Adrenal gland (tissue), 12 donors: Measurements from ENCODE around the gene BEND7. TPM values are rescaled to one million over a fixed set of nuclear protein-coding genes. Genes with fewer than 3 reads are reported as not detected.

Source experiments
- DNase-seq, 7 donors: peaks; one replicate each; pipeline ENCODE4 v3.0.0-alpha.2; 2019 to 2020
- H3K27ac ChIP-seq, 5 donors: fragments of 200-600 bp; sonication (generic) in 4 of 5; 1 replicate in 3 of 5; 2 replicates in 2 of 5; pipeline versions ENCODE4 v1.5.1 to v1.8.0; 2016 to 2020; ENCODE audit warnings: mild to moderate bottlenecking in 1 of 5
- H3K27me3 ChIP-seq: fragments of 200-600 bp; 2 replicates; pipeline ENCODE4 v1.8.0; 2021
- H3K36me3 ChIP-seq, 2 donors: fragments of 200-600 bp; replicated peaks in 1 of 2; 1 replicate in 1 of 2; 2 replicates in 1 of 2; pipeline versions ENCODE4 v1.5.1 to v1.8.0; 2018 to 2022
- H3K4me1 ChIP-seq, 2 donors: fragments of 200-600 bp; replicated peaks in 1 of 2; 1 replicate in 1 of 2; 2 replicates in 1 of 2; pipeline versions ENCODE4 v1.5.1 to v1.8.0; 2018 to 2021
- H3K4me3 ChIP-seq, 4 donors: fragments of 200-600 bp; sonication (generic) in 3 of 4; one replicate each; pipeline ENCODE4 v1.5.1; 2016 to 2018
- H3K9me3 ChIP-seq, 3 donors: fragments of 200-600 bp; sonication (generic) in 1 of 3; replicated peaks in 1 of 3; 1 replicate in 2 of 3; 2 replicates in 1 of 3; pipeline versions ENCODE4 v1.5.1 to v1.8.0; 2016 to 2021
- POLR2A ChIP-seq, 2 donors: fragments of 450-650 bp; IDR thresholded peaks; one replicate each; pipeline ENCODE4 v1.6.1; 2017; ENCODE audit warnings: antibody characterized with exemption in 2 of 2, mild to moderate bottlenecking in 2 of 2, moderate library complexity in 1 of 2
- WGBS, 4 donors: extraction: QIAGEN DNeasy Blood & Tissue Kit in 2 of 4; methylation state at CpG; one replicate each; pipeline versions ENCODE4 v1.1.5 to v1.1.7; 2013 to 2017; 5-methylcytosine and 5-hydroxymethylcytosine counted together
- intact Hi-C, 2 donors: fragments of 100-400 bp; cut with DNase I; formaldehyde crosslinking; loops; one replicate each; pipeline versions ENCODE4 v1.14.1 to v1.15.0; 2022 to 2023
- polyA plus RNA-seq, 3 donors: library from polyadenylated mRNA; stranded (reverse); fragments of 200-250 nt in 2 of 3; fragments of 350-450 nt in 1 of 3; fragmentation: Illumina TruSeq in 1 of 3; extraction: RNeasy Lipid Tissue Mini Kit (QIAGEN cat#74804) in 1 of 3; gene quantifications; one replicate each; pipeline ENCODE4 v1.2.3, GENCODE V29; 2013 to 2014
- total RNA-seq, 9 donors: library from RNA; depleted of rRNA in 4 of 9; stranded (reverse); fragments of >200 nt in 4 of 9; fragments of 120-200 nt in 1 of 9; fragmentation: NEBNext Ultra II Directional in 1 of 9; extraction: Animal tissue kit (Norgen Biotek cat#: 25700) in 1 of 9; gene quantifications; one replicate each; pipeline versions ENCODE4 v1.1.0 to v1.2.4, GENCODE V29; 2013 to 2023
- TF ChIP-seq, protein P1 (sequence below), 6 experiments: fragments of 450-650 bp in 4 of 6; fragments of 200-600 bp in 2 of 6; sonication (generic) in 1 of 6; IDR thresholded peaks; 1 replicate in 5 of 6; 2 replicates in 1 of 6; pipeline versions ENCODE4 v1.5.1 to v1.8.0; 2016 to 2021; ENCODE audit warnings: antibody characterized with exemption in 6 of 6, mild to moderate bottlenecking in 2 of 6, moderate library complexity in 1 of 6
- donor health status: healthy with polysubstance abuse.
- donor health status: Bipolar disorder and iron deficiency.
- donor health status: DM: yes; HTN: yes; CAD: no.
- donor health status: DM: no; HTN: no; CAD: no.
- donor health status: DM: no; HTN: no; CAD: no.
- donor health status: DM: yes; HTN: yes; CAD: no.

Gene BEND7
- total and polyA plus RNA-seq, 12 donors: 5.3 to 21.5 (median 13.7) TPM

DNA sequence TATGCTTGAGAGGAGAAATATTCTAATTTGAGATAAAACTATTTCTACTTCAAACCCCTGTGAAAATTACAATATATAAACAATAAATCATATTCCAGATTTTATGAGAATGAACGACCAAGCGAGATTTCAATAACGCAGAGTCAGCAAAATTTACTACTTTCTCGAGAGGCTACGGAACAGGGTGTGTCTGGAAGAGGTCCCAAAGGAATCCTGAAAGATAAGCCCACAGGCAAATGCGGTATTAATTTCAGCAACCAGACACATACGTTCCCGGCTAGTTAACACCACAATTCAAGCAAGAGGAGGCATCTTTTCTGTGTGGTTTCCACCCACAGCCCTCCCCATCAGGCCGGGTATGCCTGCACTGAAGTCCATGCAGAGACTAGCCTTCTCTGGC, 26.4 kb downstream of the BEND7 start:
- 78 to 85% (median 82%) methylated on average over 9 of the region's 9 CpGs for WGBS, 4 donors
- intact Hi-C loops: no loop called here
- Histone ChIP-seq H3K27ac (no peak overlapping the region), H3K4me3 (no peak overlapping the region), H3K9me3 (no peaks in the 10 kb centered on the region), H3K36me3 (no peaks in the 10 kb centered on the region), H3K4me1 (no peaks in the 10 kb centered on the region), H3K27me3 (no peaks in the 10 kb centered on the region)
- no peak for DNase-seq
- TF ChIP-seq, protein P1, sequence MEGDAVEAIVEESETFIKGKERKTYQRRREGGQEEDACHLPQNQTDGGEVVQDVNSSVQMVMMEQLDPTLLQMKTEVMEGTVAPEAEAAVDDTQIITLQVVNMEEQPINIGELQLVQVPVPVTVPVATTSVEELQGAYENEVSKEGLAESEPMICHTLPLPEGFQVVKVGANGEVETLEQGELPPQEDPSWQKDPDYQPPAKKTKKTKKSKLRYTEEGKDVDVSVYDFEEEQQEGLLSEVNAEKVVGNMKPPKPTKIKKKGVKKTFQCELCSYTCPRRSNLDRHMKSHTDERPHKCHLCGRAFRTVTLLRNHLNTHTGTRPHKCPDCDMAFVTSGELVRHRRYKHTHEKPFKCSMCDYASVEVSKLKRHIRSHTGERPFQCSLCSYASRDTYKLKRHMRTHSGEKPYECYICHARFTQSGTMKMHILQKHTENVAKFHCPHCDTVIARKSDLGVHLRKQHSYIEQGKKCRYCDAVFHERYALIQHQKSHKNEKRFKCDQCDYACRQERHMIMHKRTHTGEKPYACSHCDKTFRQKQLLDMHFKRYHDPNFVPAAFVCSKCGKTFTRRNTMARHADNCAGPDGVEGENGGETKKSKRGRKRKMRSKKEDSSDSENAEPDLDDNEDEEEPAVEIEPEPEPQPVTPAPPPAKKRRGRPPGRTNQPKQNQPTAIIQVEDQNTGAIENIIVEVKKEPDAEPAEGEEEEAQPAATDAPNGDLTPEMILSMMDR (IDR thresholded peaks at IDR 0.05): no peak
- TF ChIP-seq POLR2A (IDR thresholded peaks at IDR 0.05): no peak

DNA sequence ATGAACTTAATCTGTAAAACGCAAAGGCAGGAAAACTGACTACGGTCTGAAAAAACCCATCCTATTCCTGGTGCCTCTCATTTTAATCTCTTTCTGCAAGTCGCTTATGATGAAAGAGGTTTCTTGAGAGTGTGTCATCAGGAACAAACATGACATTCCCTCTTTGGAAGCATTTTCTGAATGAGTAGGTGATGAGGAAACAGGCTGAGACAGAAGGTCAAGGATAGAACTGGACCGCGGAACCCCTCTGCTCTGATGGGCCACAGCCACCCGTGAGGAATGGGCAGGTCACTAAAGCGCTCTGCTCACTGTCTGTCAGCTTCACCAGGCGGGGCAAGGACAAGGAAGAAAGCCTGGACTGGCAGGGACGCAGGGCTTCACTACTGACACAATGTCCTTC, 28.6 kb downstream of the BEND7 start:
- intact Hi-C loops: no loop called here
- H3K4me1 ChIP-seq: no peaks in the 10 kb centered on the region
- H3K27ac ChIP-seq: no peak overlapping the region
- whole genome bisulfite sequencing, 4 donors: 75 to 83% (median 79%) methylated on average over 9 of the region's 9 CpGs
- peak in 2 of 7 donors; percentile 6 to 14 for DNase-seq
- H3K36me3 ChIP-seq: no peaks in the 10 kb centered on the region
- no peak overlapping the region for H3K4me3 ChIP-seq
- no peaks in the 10 kb centered on the region for H3K9me3 ChIP-seq
- no peaks in the 10 kb centered on the region for H3K27me3 ChIP-seq
- TF ChIP-seq, protein P1 (IDR thresholded peaks at IDR 0.05): no peak
- no peak for TF ChIP-seq POLR2A (IDR thresholded peaks at IDR 0.05)

DNA sequence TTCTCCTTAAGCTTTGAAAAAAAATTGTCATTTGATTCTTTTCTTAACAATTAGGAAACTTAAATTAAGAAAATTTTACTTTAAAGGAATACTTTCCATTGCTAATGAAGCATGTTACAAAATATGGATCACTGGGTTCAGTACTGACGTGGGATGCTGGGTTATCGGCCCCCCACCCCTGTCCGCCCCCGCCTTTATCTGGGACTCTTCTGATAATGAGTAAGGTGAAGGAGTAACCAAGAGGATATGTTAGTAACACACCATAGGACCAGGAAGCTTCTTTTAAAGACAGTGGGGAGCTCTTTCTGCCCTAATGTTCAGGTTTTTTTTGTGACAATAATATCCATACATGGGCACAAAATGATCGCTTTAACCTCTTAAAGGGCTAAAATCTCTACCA, 29.7 kb downstream of the BEND7 start:
- 94 to 99% (median 96%) methylated on average over 5 of the region's 5 CpGs for WGBS, 4 donors
- TF ChIP-seq POLR2A (IDR thresholded peaks at IDR 0.05): no peak
- TF ChIP-seq, protein P1 (IDR thresholded peaks at IDR 0.05): no peak
- no peaks in the 10 kb centered on the region for H3K4me1 ChIP-seq
- no peak for DNase-seq
- no peaks in the 10 kb centered on the region for H3K36me3 ChIP-seq
- H3K9me3 ChIP-seq: no peaks in the 10 kb centered on the region
- intact Hi-C loops: no loop called here
- no peaks in the 10 kb centered on the region for H3K27me3 ChIP-seq
- H3K27ac ChIP-seq: no peak overlapping the region
- no peak overlapping the region for H3K4me3 ChIP-seq

DNA sequence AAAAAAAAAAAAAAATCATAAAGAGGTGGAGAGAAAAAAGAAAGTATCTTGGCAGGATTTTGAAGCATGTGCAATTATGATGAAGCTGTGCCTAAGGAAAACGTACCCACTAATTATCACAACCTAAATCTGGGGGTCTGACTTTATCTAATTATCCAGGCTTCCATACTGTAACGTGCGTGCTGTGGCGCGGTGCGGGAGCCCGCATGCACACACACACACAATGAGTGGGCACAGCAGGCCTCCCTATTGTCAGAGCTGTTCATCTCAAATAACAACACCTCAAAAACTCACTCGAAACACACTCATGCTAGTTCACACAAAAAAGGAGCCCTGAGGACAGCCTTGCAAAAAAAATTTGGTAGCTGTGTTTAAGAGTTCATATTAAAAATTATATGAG, 31.9 kb downstream of the BEND7 start:
- Histone ChIP-seq H3K4me3 (no peak overlapping the region), H3K4me1 (no peaks in the 10 kb centered on the region), H3K27me3 (no peaks in the 10 kb centered on the region), H3K27ac (no peak overlapping the region), H3K9me3 (no peaks in the 10 kb centered on the region), H3K36me3 (no peaks in the 10 kb centered on the region)
- intact Hi-C loops: no loop called here
- no peak for DNase-seq
- WGBS, 4 donors: 90 to 97% (median 95%) methylated on average over 8 of the region's 8 CpGs
- TF ChIP-seq, protein P1 (IDR thresholded peaks at IDR 0.05): no peak
- no peak for TF ChIP-seq POLR2A (IDR thresholded peaks at IDR 0.05)
